Measurements from ENCODE around the gene MTURN. TPM values are rescaled to one million over a fixed set of nuclear protein-coding genes. Genes with fewer than 3 reads are reported as not detected.
A peak's percentile ranks its signal among the peaks of the same experiment; 100 is the strongest.

The MTURN gene
- total RNA-seq, 2 experiments from 2014 or later: 4.2 TPM

DNA sequence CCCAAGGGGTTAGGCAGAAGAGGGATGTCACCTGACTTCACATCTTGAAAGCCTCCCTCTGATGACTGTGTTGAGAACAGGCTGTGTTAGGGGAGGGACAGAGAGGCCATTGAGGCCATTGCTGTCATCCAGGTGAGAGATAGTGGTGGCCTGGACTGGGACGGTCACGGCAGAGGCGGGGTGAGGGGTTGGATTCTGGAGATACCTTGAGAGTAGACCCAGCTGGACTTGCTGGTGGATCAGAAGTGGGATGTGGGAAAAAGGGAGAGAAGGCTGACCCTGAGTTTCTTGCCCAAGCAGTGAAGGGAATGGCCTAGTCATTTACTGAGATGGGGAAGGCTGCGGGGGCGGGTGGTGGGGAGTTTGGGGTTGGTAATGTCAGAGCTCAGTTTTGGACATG is 13.6 kb downstream of the MTURN start:
- H3K4me1 Mint-ChIP-seq: peaks cover 7% of the 10 kb centered on the region
- H3K27me3 Mint-ChIP-seq: no peaks in the 10 kb centered on the region
- CTCF ChIA-PET: interaction anchor here (0.6 kb wide), 2 partner anchors 90 to 224 kb away, joined by 3 to 5 read pairs; no protein-coding TSS in a partner anchor
- DNase-seq (no peak), ATAC-seq (peak; percentile 36)
- H3K27ac Mint-ChIP-seq: no peak overlapping the region
- peaks cover 3% of the 10 kb centered on the region for H3K36me3 Mint-ChIP-seq (ENCODE audit: low read depth)
- POLR2A ChIA-PET: interaction anchor here (1.5 kb wide), 1 partner anchor 13 kb away, joined by 10 read pairs; the partner anchor contains the start of gene MTURN
- H3K4me3 Mint-ChIP-seq: no peak overlapping the region
- H3K9me3 Mint-ChIP-seq (ENCODE audit: low read depth): no peaks in the 10 kb centered on the region
- intact Hi-C loops (cut with DNase I, micrococcal nuclease): no loop called here

DNA sequence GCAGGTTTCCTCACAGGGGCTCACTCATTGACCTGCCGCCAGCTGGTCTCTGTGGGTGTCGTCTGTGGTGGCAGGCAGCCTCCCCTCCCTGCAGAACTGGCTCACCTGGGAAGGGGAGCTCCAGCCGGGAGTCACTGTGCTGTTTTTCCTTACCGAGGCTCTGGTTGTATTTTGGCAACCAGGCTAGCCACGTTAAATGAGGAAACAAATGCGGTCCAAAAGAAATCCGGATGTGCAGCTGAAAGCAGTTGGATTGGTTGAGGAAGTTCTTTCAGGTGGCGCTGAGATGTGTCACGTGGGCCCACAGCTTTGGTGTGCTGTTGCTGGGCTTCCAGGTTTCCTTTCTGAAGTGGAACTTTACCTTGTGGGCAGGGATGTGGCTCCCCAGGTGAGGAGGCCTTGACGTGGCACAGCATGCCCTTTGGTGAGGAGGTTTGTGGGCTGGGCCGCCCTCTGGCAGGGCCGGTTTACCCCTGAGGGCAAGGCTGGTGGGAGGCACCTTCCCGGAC is 14.2 kb downstream of the MTURN start:
- ChIA-PET POLR2A (interaction anchor here (1.5 kb wide), 1 partner anchor 14 kb away, joined by 10 read pairs; the partner anchor contains the start of gene MTURN), CTCF (interaction anchor here (0.6 to 0.7 kb wide), 2 partner anchors 225 to 226 kb away, joined by 3 to 5 read pairs; no protein-coding TSS in a partner anchor)
- no peak overlapping the region for H3K27ac Mint-ChIP-seq
- peak overlapping the region; percentile 42 for H3K4me3 Mint-ChIP-seq
- intact Hi-C loops (cut with DNase I, micrococcal nuclease): no loop called here
- ATAC-seq (peak; percentile 69), DNase-seq (peak; percentile 56)
- no peaks in the 10 kb centered on the region for H3K27me3 Mint-ChIP-seq
- H3K4me1 Mint-ChIP-seq: peaks cover 2% of the 10 kb centered on the region
- peaks cover 3% of the 10 kb centered on the region for H3K36me3 Mint-ChIP-seq (ENCODE audit: low read depth)
- H3K9me3 Mint-ChIP-seq (ENCODE audit: low read depth): no peaks in the 10 kb centered on the region

GRCh38 chr7:30149640-30150272 is 15.0 kb downstream of the MTURN start:
- intact Hi-C loops (cut with DNase I, micrococcal nuclease): no loop called here
- Mint-ChIP-seq H3K4me1 (no peaks in the 10 kb centered on the region), H3K27me3 (no peaks in the 10 kb centered on the region), H3K4me3 (peak overlapping the region; percentile 42), H3K27ac (no peak overlapping the region), H3K9me3 (ENCODE audit: low read depth) (no peaks in the 10 kb centered on the region), H3K36me3 (ENCODE audit: low read depth) (peaks cover 3% of the 10 kb centered on the region)
- ChIA-PET CTCF (interaction anchor here (0.5 to 0.7 kb wide), 3 partner anchors 133 to 406 kb away, joined by 3 to 4 read pairs (median 4); no protein-coding TSS in a partner anchor), POLR2A (no interaction called here)
- DNase-seq (no peak), ATAC-seq (no peak)

- ATAC-seq (no peak), DNase-seq (no peak)
- intact Hi-C loops (cut with DNase I, micrococcal nuclease): no loop called here
- H3K36me3 Mint-ChIP-seq (ENCODE audit: low read depth): peaks cover 3% of the 10 kb centered on the region
- peaks cover 3% of the 10 kb centered on the region for H3K4me1 Mint-ChIP-seq
- H3K4me3 Mint-ChIP-seq: no peak overlapping the region
- ChIA-PET POLR2A (no interaction called here), CTCF (no interaction called here)
- no peaks in the 10 kb centered on the region for H3K27me3 Mint-ChIP-seq
- no peak overlapping the region for H3K27ac Mint-ChIP-seq
- no peaks in the 10 kb centered on the region for H3K9me3 Mint-ChIP-seq (ENCODE audit: low read depth)
These were observed 15.9 kb downstream of the MTURN start for GRCh38 chr7:30150711-30151110.

- no peak overlapping the region for H3K27ac Mint-ChIP-seq
- no peak for DNase-seq
- CTCF ChIA-PET: no interaction called here
These were observed 19.4 kb downstream of the MTURN start for GRCh38 chr7:30154111-30154587.

GRCh38 chr7:30155481-30155880 is 20.7 kb downstream of the MTURN start:
- intact Hi-C loops (cut with DNase I, micrococcal nuclease): no loop called here
- no peaks in the 10 kb centered on the region for H3K9me3 Mint-ChIP-seq (ENCODE audit: low read depth)
- no peak for ATAC-seq
- no peak for DNase-seq
- H3K4me3 Mint-ChIP-seq: no peak overlapping the region
- POLR2A ChIA-PET: interaction anchor here (0.6 kb wide), 1 partner anchor 63 kb away, joined by 3 read pairs; no protein-coding TSS in a partner anchor
- H3K4me1 Mint-ChIP-seq: peaks cover 36% of the 10 kb centered on the region
- peaks cover 2% of the 10 kb centered on the region for H3K36me3 Mint-ChIP-seq (ENCODE audit: low read depth)
- CTCF ChIA-PET: no interaction called here
- no peaks in the 10 kb centered on the region for H3K27me3 Mint-ChIP-seq
- H3K27ac Mint-ChIP-seq: no peak overlapping the region

More at GRCh38 chr7:30154111-30154587, 19.4 kb downstream of the MTURN start:
- Mint-ChIP-seq H3K27me3 (no peaks in the 10 kb centered on the region), H3K9me3 (ENCODE audit: low read depth) (no peaks in the 10 kb centered on the region), H3K4me1 (peaks cover 22% of the 10 kb centered on the region), H3K36me3 (ENCODE audit: low read depth) (peaks cover 2% of the 10 kb centered on the region), H3K4me3 (no peak overlapping the region)
- intact Hi-C loops (cut with DNase I, micrococcal nuclease): no loop called here
- ATAC-seq: no peak
- POLR2A ChIA-PET: no interaction called here

DNA sequence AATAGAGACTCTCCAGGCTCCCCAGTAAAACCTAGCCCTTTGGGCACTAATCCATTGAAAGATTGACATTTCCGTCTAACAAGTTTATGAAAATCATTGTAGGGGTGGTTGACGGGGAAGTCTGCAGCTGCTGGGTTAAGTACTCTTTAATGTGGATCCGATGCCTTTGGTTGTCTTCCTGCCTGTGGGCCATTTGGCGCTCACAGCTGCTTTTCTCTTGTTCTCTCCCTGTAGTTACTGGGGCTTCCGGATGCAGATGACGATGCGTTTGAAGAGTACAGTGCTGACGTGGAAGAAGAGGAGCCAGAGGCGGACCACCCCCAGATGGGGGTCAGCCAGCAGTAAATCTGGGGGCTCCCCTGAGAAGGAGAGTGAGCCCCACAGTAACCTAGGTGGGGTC is 22.4 kb downstream of the MTURN start:
- intact Hi-C loops (cut with DNase I, micrococcal nuclease): no loop called here
- H3K9me3 Mint-ChIP-seq (ENCODE audit: low read depth): no peaks in the 10 kb centered on the region
- H3K27ac Mint-ChIP-seq: peak overlapping the region; percentile 56
- peaks cover 2% of the 10 kb centered on the region for H3K36me3 Mint-ChIP-seq (ENCODE audit: low read depth)
- H3K4me3 Mint-ChIP-seq: no peak overlapping the region
- CTCF ChIA-PET: interaction anchor here (0.7 to 1.4 kb wide), 4 partner anchors 11 to 544 kb away, joined by 3 read pairs; no protein-coding TSS in a partner anchor
- peaks cover 46% of the 10 kb centered on the region for H3K4me1 Mint-ChIP-seq
- H3K27me3 Mint-ChIP-seq: no peaks in the 10 kb centered on the region
- POLR2A ChIA-PET: no interaction called here
- ATAC-seq (peak; percentile 45), DNase-seq (peak; percentile 51)

DNA sequence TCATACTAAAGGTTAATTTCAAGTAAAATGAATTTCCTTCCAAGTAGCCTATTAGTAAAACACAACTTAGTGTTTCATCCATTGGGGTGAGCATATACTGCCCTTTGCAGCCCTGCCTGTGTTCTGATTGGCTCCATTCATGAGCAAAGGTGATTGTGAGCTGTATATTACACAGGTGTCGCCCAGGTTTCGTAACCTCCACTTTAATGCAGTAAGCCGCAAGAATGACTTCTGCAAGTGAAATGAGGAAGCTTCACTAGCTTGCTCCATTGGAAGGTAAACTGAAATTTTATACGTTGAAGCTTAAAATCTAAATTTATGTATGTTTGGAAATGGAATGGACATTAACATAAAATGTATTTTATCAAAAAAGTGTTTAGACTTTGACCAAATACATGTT is 24.4 kb downstream of the MTURN start:
- Mint-ChIP-seq H3K9me3 (ENCODE audit: low read depth) (no peaks in the 10 kb centered on the region), H3K27me3 (no peaks in the 10 kb centered on the region), H3K36me3 (ENCODE audit: low read depth) (peaks cover 2% of the 10 kb centered on the region), H3K27ac (no peak overlapping the region), H3K4me3 (no peak overlapping the region), H3K4me1 (peaks cover 63% of the 10 kb centered on the region)
- CTCF ChIA-PET: interaction anchor here (0.6 to 0.7 kb wide), 2 partner anchors 21 to 69 kb away, joined by 3 read pairs; no protein-coding TSS in a partner anchor
- no peak for DNase-seq
- no peak for ATAC-seq
- intact Hi-C loops (cut with DNase I, micrococcal nuclease): no loop called here
- POLR2A ChIA-PET: no interaction called here

DNA sequence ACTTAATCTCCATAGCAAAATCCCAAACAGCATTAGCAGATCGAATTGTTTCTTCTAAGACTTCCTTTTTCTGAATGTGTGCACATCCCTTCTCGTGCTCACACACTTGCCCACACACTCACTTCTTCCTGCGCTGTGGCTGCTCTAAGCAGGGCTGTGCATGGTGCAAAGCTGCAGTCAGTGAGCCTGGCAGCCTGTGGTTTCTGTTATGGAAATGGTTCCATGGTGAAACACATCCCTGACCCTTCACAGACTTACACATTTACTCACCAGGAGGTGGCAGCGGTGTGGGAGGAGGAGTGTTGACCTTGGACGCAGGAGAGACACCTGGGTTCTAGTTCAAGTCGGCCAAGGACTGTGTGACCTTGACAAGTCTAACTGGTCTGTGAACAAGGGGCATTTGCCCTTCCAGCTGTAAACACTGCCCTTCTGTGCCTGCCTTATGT is 24.9 kb downstream of the MTURN start:
- Mint-ChIP-seq H3K4me3 (no peak overlapping the region), H3K27me3 (no peaks in the 10 kb centered on the region), H3K36me3 (ENCODE audit: low read depth) (peaks cover 2% of the 10 kb centered on the region), H3K27ac (peak overlapping the region; percentile 35), H3K9me3 (ENCODE audit: low read depth) (no peaks in the 10 kb centered on the region), H3K4me1 (peaks cover 65% of the 10 kb centered on the region)
- DNase-seq (peak; percentile 66), ATAC-seq (peak; percentile 49)
- ChIA-PET POLR2A (no interaction called here), CTCF (interaction anchor here (0.7 to 1.5 kb wide), 2 partner anchors 16 to 20 kb away, joined by 3 to 4 read pairs; no protein-coding TSS in a partner anchor)
- intact Hi-C loops (cut with DNase I, micrococcal nuclease): loop anchor here (5.0 to 10.0 kb wide), 5 partner anchors 125 to 403 kb away; partner anchors contain the start of genes NOD1 (in 1 of the 2) and ZNRF2 (in 1 of the 2)

DNA sequence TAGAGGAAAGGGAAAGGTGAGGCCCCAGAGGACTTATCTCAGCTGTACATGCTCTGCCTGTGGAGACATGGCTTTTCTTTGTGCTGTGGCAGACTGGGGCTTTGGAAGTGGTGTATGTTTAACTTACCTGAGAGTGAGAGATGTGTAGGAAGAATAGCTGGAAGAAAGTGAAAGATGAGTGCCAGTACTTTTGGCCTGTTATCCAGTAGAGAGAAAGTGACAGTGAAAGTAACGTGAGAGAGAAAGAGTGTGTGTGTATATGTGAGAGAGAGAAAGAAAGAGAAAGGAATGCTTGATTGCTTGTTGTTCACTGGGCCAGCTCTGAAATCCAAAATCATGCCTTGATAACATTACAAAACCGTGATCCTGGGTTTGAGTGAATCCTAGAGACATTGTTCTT is 25.5 kb downstream of the MTURN start:
- ATAC-seq: no peak
- peak overlapping the region; percentile 35 for H3K27ac Mint-ChIP-seq
- POLR2A ChIA-PET: no interaction called here
- H3K9me3 Mint-ChIP-seq (ENCODE audit: low read depth): no peaks in the 10 kb centered on the region
- DNase-seq: no peak
- H3K36me3 Mint-ChIP-seq (ENCODE audit: low read depth): peaks cover 2% of the 10 kb centered on the region
- no peaks in the 10 kb centered on the region for H3K27me3 Mint-ChIP-seq
- CTCF ChIA-PET: interaction anchor here (1.5 to 1.9 kb wide), 2 partner anchors 16 to 389 kb away, joined by 4 read pairs; no protein-coding TSS in a partner anchor
- H3K4me3 Mint-ChIP-seq: no peak overlapping the region
- intact Hi-C loops (cut with DNase I, micrococcal nuclease): loop anchor here (5.0 to 10.0 kb wide), 5 partner anchors 124 to 402 kb away; partner anchors contain the start of genes NOD1 (in 1 of the 2) and ZNRF2 (in 1 of the 2)
- peaks cover 65% of the 10 kb centered on the region for H3K4me1 Mint-ChIP-seq

GRCh38 chr7:30162133-30162532 is 27.3 kb downstream of the MTURN start:
- H3K4me1 Mint-ChIP-seq: peaks cover 57% of the 10 kb centered on the region
- H3K4me3 Mint-ChIP-seq: peak overlapping the region; percentile 13
- H3K36me3 Mint-ChIP-seq (ENCODE audit: low read depth): peaks cover 2% of the 10 kb centered on the region
- H3K27me3 Mint-ChIP-seq: no peaks in the 10 kb centered on the region
- DNase-seq (no peak), ATAC-seq (no peak)
- H3K27ac Mint-ChIP-seq: peak overlapping the region; percentile 48
- ChIA-PET POLR2A (no interaction called here), CTCF (interaction anchor here (1.1 to 1.9 kb wide), 3 partner anchors 31 to 387 kb away, joined by 3 to 5 read pairs (median 4); no protein-coding TSS in a partner anchor)
- intact Hi-C loops (cut with DNase I, micrococcal nuclease): loop anchor here (2.0 to 10.0 kb wide), 7 partner anchors 27 to 400 kb away; partner anchors contain the start of genes ZNRF2 (in 2 of the 2), MTURN (in 1 of the 2) and NOD1 (in 1 of the 2)
- no peaks in the 10 kb centered on the region for H3K9me3 Mint-ChIP-seq (ENCODE audit: low read depth)

All from activated CD4-positive, alpha-beta T cell treated with anti-CD3 and anti-CD28 coated beads for 36 hours (primary cell).